HG03565 (cell line): ENCODE measurements around the gene MAP3K20.
"Not testable (repeated sequence)": the region's sequence is repeated elsewhere in the genome, so short reads cannot be mapped to it uniquely, and the experiment has no call there.

Source experiments
- ATAC-seq: cut with Tn5 transposase; IDR thresholded peaks from one replicate; pipeline ENCODE4 v1.9.1; 2021; ENCODE audit warnings: mild to moderate bottlenecking, moderate library complexity; ENCODE audit not compliant: unreplicated experiment

MAP3K20 gene

DNA sequence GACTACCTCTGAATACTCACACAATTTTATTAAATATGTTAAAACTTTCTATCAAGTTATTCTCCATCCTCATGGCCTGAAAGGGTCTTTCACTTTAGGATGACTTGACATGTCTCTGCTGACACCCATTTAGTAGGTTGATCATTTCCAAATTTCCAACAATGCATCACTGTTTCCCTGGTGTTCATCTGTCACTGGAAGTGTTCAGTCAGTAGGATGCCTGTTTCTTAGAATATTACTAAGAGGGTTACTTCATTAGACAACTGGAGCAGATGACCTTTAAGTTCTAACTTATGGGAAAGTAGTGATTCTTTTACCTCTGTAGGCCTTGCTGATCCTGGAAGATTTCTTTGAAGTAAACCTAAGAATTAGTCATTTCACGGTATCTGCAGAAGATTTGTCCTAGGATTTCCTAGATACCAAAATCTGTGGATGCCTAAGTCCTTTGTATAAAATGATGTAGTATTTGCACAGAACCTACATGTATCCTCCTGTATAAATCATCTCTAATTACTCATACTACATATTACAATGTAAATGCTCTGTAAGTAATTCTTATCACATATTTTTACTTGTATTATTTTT lies 77.7 kb downstream of the MAP3K20 start:
- no peak for ATAC-seq

DNA sequence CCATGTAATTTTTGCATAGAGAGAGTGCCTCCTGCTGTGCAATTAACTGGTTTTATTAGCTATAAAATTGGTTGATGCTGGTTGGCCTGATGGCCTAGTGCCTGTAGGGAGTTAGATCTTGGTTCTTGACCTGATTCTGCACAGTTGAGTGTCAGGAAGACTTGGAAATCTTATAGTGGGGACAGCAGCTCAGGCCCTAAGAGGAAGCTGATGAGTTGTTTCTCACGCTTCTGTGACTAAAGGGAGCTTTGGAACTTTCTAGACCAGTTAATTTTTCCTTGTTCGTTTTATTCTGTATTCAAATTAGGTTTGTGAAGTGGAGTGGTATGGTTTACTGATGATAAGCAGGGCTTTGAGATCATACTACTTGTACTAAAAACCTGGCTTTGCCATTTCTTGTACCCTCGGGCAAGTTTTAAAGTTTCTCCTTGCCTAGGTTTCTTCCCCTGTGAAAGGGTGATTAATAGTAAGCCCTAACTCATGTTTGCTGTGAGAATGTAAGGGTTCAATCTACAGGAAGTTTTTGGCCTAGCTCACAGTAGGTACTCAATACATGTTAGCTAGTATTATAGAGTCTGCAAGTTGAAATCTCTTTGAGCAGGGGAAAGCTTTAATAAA lies 82.1 kb downstream of the MAP3K20 start:
- no peak for ATAC-seq

DNA sequence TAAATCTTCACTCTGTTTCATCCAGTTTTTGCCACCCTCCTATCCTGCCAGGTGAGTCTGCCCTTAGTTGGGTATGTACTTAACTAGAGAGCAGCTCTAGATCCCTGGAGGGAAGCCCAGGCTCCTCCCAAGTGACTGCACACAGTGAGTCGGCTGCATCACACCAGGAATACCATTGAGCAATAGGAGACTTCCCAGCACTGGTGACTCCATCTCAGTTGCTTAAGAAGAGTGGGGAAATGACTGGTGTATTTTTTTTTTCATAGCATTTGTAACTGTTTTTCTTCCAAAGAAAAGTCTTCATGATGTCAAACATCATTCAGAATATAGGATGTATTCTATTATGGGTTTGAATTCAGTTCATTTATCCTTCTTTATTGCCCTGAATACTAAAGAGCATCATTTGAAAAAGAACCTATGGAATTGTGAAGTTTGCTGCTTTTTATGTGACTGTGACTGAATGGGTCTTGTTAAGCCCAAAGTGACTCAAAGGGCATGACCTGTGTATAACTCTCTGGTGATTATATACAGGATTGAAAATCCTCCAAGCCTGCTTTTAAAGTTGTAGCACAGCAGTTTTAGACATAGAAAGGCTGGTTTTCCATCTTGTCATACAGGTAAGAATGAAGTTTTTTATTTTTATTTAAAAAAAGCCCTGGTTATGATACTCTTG lies 84.3 kb downstream of the MAP3K20 start:
- ATAC-seq = no peak

DNA sequence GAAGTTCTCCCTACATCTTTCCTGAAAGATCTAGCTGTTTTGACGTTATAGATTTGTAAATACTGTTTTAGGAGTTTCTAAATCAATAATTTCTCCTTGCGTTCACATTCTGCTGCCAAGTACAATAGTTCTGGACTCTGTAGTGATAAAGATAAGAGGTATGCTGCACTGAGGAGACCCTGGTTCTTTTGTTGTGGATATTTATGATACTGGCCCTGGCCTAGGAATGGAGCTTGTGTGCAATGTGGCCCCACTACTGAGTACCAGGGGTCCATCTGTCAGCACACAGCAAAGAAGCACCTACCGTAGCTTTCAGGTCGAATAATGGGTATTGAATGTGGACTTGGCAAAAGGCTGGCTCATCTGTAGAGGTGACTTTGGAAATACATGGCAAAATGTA lies 85.0 kb downstream of the MAP3K20 start:
- ATAC-seq = no peak

DNA sequence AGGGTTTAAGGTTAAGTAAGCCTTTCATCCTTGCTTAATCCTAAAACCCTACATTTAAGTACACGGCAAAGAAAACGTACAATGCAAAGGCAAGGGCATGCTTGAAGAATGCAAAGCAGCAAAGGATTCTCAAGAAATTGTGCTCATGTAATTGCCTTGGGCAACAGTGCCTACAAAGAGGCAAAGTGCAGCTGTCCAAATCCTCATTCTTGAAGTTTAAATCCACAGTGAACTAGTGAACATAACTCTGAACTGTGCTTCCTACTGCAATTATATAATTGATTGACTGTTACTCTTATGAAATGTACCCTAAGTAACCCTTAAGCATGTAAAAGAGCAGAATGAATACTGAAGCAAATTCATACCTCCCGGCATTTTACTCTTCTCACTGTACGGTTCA lies 85.4 kb downstream of the MAP3K20 start:
- ATAC-seq = no peak

GRCh38 chr2:173161507-173161906 lies 85.9 kb downstream of the MAP3K20 start:
- ATAC-seq = no peak

DNA sequence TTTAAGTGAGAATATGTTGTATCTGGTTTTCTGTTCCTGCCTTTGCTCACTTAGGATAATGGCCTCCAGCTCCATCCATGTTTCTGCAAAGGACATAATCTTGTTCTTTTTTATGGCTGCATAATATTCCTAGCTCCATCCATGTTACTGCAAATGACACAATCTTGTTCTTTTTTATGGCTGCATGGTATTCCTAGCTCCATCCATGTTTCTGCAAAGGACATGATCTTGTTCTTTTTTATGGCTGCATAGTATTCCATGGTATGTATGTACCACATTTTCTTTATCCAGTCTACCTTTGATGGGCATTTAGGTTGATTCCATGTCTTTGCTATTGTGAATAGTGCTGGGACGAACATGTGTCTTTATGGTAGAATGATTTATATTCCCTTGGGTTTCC lies 87.7 kb downstream of the MAP3K20 start:
- not testable (repeated sequence) for ATAC-seq

DNA sequence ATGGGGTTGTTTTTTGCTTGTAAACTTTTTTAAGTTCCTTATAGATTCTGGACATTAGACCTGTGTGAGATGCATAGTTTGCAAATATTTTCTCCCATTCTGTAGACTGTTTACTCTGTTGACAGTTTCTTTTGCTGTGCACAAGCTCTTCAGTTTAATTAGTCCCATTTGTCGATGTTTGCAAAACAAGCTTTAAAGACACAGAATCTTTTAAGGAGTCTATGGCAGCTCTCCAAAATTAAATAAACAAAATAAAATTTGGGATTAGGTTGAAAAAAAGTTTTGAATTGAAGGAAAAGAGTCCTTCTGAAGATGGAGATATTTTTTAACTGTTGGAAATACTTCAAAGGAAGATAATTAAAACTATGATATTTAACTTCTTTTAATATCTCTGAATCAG lies 88.8 kb downstream of the MAP3K20 start:
- ATAC-seq = no peak

DNA sequence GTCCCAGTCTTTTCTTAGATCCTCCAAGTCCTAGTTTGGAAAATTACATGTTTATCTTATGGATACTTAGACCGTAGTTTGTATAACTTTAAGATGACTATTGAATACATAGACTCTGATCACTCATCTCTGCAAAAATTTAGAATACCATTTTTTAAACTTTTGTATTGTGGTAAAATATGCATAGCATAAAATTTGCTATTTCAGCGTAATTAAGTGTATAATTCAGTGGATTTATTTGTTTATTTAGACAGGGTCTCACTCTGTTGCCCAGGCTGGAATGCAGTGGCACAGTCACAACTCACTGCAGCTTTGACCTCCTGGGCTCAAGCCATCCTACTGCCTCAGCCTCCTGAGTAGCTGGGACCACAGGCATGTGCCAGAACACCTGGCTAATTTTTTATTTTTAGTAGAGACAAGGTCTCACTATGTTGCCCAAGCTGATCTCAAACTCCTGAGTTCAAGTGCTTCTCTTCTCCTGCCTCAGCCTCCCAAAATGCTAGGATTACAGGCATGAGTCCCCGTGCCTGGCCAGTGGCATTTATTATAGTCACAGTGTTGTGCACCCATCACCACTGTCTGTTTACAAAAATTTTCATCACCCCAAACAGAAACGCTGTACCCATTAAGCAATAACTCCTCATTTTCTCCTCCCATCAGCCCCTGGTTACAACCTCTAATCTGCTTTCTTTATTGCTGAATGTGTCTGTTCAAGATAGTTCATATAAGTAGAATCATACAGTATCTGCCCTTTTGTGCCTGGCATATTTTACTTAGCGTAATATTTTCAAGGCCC lies 90.0 kb downstream of the MAP3K20 start:
- no peak for ATAC-seq

DNA sequence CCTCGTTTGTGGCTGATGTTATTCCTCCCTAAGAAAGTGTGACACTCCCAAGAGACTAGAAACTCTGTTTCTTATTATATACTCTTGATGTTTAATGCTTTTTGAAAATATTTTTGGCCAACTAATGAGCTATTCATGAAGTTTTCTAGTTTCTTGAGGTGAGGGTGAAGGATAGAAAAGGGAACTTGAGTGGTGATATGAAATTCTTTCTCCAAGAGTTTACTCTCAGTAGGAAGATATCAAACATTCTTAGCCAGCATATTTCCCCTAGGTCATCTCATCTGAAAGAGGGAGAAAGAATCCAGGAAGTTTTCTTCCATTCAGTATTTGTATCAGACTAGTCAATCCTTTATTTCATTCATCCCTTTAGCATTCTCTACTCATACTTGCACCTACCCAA lies 95.7 kb downstream of the MAP3K20 start:
- ATAC-seq = no peak

DNA sequence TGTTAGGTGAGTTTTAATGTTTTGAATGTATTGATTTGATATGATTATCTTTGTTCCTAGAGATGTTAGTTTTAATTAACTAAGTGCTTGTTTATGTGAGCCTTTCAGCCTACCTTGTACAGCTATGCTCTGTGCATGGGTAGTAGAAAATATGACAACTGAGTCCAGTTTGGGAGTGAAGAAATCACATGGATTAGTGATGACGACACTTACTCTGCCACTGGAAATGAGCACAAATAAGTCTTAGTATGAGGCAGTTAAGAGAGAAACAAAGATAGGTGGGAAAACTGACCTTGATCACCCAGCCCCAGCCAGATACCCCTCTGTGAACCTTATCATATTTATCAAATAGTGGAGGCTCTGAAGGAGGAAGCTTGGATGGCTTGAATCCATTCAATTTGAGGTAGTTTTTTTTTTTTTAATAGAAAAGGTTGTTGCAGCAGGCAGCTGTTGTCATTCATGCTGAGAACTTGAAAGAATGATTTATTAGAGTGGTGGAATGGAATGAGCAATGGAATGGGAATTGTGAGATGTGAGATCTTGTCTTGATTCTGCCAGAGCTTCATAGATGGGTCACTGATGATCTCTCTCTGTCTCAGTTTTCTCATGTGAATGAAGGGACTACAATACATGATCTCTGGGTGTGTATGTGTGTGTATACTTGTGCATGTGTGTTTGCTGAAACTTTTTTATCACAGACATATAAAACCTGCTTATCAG lies 96.4 kb downstream of the MAP3K20 start:
- ATAC-seq = no peak

DNA sequence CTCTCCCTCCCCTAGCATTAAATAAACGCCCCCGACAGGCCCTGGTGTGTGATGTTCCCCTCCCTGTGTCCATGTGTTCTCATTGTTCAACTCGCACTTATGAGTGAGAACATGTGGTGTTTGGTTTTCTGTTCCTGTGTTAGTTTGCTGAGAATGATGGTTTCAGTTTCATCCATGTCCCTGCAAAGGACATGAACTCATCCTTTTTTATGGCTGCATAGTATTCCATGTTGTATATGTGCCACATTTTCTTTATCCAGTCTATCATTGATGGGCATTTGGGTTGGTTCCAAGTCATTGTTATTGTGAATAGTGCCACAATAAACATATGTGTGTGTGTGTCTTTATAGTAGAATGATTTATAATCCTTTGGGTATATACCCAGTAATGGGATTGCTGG lies 98.7 kb downstream of the MAP3K20 start:
- not testable (repeated sequence) for ATAC-seq

DNA sequence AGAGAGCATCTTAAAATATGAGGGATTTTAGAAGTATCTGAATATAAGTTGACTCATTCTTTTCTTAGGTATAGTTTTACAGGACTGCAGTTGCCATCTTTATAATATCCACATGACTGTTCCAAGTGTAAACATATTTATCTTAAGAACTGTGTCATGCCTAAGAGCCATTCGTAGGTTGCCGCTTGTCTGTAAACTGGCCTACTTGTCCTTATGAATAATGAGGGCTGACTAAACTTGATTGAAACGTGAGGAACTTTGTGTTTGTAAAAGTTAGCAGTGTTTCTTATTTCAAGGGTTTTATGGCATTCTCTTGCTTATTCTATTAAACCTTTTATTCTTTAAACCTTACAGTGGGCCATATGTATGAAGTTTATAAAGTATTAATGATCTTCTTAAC lies 99.6 kb downstream of the MAP3K20 start:
- ATAC-seq = no peak

DNA sequence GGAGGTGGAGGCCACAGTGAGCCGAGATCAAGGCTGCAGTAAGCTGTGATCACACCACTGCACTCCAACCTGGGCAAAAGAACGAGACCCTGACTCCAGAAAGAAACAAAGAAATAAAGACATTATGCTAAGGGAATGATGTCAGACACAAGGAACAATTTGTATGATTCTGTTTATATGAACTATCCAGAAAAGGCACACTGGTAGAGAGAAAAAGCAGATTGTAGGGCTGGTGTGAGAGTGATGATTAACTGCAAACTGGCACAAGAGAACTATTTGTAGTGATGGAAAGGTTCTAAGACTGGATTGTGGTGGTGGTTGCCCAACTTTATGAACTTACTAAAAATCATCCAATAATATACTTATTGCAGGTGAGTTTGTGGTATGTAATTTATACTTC lies 106.3 kb downstream of the MAP3K20 start:
- no peak for ATAC-seq

- ATAC-seq = no peak
These were observed 108.7 kb downstream of the MAP3K20 start for GRCh38 chr2:173184031-173185004.

GRCh38 chr2:173185437-173185836 lies 109.8 kb downstream of the MAP3K20 start:
- ATAC-seq = no peak

DNA sequence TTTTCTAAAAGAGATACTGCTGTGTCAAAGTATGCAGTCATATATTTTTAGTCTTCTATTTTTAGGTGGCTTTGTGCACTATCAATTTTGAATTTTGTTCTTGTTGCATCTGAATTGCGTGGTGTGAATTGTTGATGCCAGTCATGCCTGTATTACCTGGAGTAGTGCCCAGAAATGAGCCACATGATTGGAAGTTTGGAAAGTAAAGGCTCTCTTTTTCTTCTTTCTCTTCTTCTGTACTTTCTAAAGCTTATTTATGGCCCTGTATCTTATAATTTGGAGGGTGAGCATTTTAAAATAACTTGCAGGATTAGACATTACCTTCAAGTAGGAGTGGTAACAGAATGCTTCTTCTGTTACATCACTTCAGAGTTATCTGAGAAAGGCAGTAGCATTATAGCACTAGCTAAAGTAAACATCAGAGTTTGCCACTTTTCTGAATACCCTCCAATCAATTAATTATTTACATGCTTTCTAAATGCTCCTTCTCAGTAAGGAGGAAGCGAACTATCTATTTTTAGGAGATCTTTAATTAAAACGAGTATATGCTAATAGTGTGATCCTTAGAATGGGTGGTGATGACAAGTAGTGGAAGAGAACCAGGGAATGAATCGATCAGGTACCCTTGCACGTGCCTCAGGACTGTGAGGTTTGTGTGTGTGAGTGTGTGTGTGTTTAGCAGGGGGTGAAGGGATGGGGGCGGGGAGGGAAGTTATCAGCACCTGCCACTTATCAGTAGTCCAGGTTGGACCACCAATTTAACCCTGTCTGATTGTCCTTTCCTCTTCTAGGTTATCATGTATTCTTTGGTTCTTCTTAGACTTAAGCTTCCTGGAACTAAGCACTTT lies 112.5 kb downstream of the MAP3K20 start:
- no peak for ATAC-seq

GRCh38 chr2:173191601-173192000 lies 116.0 kb downstream of the MAP3K20 start:
- ATAC-seq = no peak

GRCh38 chr2:173192071-173192470 lies 116.4 kb downstream of the MAP3K20 start:
- ATAC-seq = no peak
